ENCODE data around the gene FMC1.

Gene FMC1

DNA sequence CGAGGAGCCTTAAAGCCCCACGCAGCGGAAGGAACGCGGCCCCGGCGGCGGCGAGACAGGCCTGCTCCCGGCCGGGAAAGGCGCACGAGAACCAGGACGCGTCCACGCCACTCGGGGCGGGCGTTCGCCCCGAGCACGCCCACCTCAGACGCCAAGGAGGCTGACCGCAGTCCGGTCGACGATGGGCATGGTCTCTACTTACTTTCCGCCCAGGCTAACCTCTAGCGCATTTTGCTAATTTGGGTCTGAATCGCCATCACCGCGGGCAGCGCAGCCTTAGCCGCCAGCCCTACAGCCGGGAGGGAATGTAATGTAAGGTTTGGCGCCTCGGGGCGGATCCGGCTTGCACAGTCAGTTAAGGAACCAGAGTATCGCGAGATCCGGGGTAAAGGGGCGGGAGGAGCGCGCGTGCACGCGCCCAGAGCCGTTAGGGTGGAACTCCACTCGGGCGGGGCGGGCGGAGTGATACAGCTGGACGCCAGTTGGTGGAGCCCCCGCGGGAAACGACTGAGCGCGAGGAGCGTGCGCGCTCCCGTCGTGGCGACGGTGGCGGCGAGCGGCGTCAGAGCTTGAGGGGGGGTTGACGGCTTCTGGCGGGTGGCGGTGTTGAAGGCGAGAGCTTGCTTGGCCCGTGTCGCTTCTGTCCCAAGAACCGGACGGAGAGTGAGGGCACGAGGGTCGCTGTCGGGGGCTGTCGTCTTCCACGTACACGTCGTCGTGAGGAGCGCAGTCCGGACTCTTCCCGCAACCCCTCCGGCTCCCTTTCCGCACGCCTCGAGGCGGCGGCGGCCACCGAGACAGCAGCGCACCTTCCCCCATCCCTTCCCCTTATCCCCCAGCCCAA is 18.5 kb downstream of the FMC1 start, which contains the start of gene LUC7L2:
Gene LUC7L2, plus strand, starts transcription at position 529 of the 844 bp plus-strand sequence. CDS start 368 bp downstream, outside the sequence.
- Histone ChIP-seq H3K27ac (ENCODE audit: low read depth, low read length) (peak within 1 kb of the TSS; percentile 94), H3K36me3 (ENCODE audit: control insufficient read depth in 5 of 5, insufficient read depth in 5 of 5, low read length in 5 of 5) (peaks cover 0 to 3% (median 0%) of the 10 kb centered on the region in 5 donors), H3K27me3 (ENCODE audit: control insufficient read depth in 5 of 5, insufficient read depth in 4 of 5, low read length in 5 of 5) (no peaks in the 10 kb centered on the region), H3K9ac (ENCODE audit: low read length in 5 of 5) (peak within 1 kb of the TSS; percentile 84 to 99 (median 98)), H3K4me3 (ENCODE audit: low read depth in 1 of 5, low read length in 5 of 5) (peak within 1 kb of the TSS; percentile 94 to 99 (median 97)), H3K9me3 (ENCODE audit: control insufficient read depth in 5 of 5, low read length in 5 of 5) (no peaks in the 10 kb centered on the region), H3K4me1 (ENCODE audit: control insufficient read depth in 5 of 5, insufficient read depth in 5 of 5, low read length in 5 of 5) (peaks cover 0 to 50% (median 26%) of the 10 kb centered on the region in 5 donors)

DNA sequence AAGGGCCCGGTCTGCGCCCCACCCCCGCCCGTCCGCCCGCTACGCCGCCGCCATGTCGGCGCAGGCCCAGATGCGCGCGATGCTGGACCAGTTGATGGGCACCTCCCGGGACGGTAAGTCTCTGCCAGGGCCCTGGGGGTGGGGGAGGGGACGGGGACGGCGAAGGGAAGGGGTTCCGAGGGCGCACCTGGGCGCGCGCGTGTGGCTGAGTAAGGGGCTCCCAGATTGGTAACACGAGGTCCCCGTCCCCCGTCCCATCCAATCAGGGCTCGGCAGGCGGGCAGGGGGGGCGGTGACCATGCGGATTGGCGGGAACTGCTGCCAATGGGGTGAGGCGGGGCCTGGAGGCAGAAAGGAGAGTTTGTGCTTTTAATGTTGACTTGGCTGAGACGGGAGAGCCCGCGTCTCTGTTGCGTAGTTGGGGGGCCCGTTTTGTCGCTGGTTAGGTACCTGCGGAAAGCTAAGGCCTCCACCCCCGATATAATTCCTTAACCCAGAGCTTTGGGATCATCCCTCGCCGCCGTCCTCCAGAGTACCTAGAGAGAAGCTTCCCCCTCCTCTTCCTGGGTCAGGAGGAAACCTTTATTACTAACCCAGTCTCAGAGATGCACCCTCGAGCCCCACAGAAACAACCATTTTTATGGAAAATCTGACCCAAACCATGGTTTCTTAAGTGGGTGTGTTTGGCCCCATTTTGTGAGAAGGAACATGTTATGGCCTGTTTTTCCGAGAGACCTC is 19.2 kb downstream of the FMC1 start:
- H3K27ac ChIP-seq (ENCODE audit: low read depth, low read length) = peak overlapping the region; percentile 94
- peak overlapping the region; percentile 94 to 99 (median 97) for H3K4me3 ChIP-seq (ENCODE audit: low read depth in 1 of 5, low read length in 5 of 5)
- H3K4me1 ChIP-seq (ENCODE audit: control insufficient read depth in 5 of 5, insufficient read depth in 5 of 5, low read length in 5 of 5) = peaks cover 0 to 45% (median 26%) of the 10 kb centered on the region in 5 donors
- no peaks in the 10 kb centered on the region for H3K27me3 ChIP-seq (ENCODE audit: control insufficient read depth in 5 of 5, insufficient read depth in 4 of 5, low read length in 5 of 5)
- peak overlapping the region; percentile 77 to 99 (median 98) for H3K9ac ChIP-seq (ENCODE audit: low read length in 5 of 5)
- H3K36me3 ChIP-seq (ENCODE audit: control insufficient read depth in 5 of 5, insufficient read depth in 5 of 5, low read length in 5 of 5) = peaks cover 0 to 8% (median 1%) of the 10 kb centered on the region in 5 donors
- no peaks in the 10 kb centered on the region for H3K9me3 ChIP-seq (ENCODE audit: control insufficient read depth in 5 of 5, low read length in 5 of 5)

DNA sequence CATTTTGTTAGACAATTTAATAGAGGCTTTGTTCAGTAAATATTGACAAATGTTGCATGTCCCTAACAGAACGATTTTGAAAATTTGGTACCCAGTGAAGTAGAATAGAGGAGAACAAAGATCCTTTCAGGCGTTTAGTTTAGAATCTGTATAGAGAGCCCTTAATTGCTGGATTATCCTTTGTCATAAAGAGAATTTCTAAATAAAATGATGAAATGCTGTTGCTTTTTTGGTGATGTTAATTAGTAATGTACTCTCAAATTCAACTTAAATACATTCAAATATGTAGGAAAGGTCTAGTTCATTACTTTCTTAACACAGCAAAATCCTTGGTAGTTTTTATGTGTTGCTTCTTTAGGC is 19.8 kb downstream of the FMC1 start:
- Histone ChIP-seq H3K4me3 (ENCODE audit: low read depth in 1 of 5, low read length in 5 of 5) (peak overlapping the region; percentile 94 to 99 (median 97)), H3K9ac (ENCODE audit: low read length in 5 of 5) (peak overlapping the region; percentile 39 to 99 (median 97)), H3K27me3 (ENCODE audit: control insufficient read depth in 5 of 5, insufficient read depth in 4 of 5, low read length in 5 of 5) (no peaks in the 10 kb centered on the region), H3K27ac (ENCODE audit: low read depth, low read length) (peak overlapping the region; percentile 94), H3K9me3 (ENCODE audit: control insufficient read depth in 5 of 5, low read length in 5 of 5) (no peaks in the 10 kb centered on the region), H3K4me1 (ENCODE audit: control insufficient read depth in 5 of 5, insufficient read depth in 5 of 5, low read length in 5 of 5) (peaks cover 0 to 42% (median 26%) of the 10 kb centered on the region in 5 donors), H3K36me3 (ENCODE audit: control insufficient read depth in 5 of 5, insufficient read depth in 5 of 5, low read length in 5 of 5) (peaks cover 0 to 12% (median 4%) of the 10 kb centered on the region in 5 donors)

DNA sequence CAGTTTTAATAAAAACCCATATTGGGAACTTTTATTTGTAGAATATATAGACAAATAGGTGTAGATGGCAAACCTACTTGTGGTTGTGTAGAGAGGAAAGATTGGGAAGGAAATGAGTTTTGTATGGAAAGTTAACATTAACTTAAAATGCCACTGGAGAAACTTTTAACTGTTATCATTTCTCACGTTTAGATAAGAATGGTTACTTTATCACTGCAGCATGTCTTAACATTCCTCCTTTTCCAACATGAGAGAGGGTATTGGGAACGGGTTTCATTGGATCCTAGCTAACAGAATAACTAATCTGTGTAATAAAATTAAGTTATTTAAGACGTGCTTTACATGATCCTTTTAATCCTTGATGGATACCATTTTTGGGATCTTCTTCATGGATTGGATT is 20.4 kb downstream of the FMC1 start:
- Histone ChIP-seq H3K27ac (ENCODE audit: low read depth, low read length) (peak overlapping the region; percentile 94), H3K36me3 (ENCODE audit: control insufficient read depth in 5 of 5, insufficient read depth in 5 of 5, low read length in 5 of 5) (peaks cover 0 to 12% (median 6%) of the 10 kb centered on the region in 5 donors), H3K4me1 (ENCODE audit: control insufficient read depth in 5 of 5, insufficient read depth in 5 of 5, low read length in 5 of 5) (peaks cover 0 to 45% (median 26%) of the 10 kb centered on the region in 5 donors), H3K4me3 (ENCODE audit: low read depth in 1 of 5, low read length in 5 of 5) (peak overlapping the region in 3 of 5 donors; percentile 94 to 97 (median 97)), H3K9ac (ENCODE audit: low read length in 5 of 5) (peak overlapping the region in 3 of 5 donors; percentile 42 to 99 (median 97)), H3K27me3 (ENCODE audit: control insufficient read depth in 5 of 5, insufficient read depth in 4 of 5, low read length in 5 of 5) (no peaks in the 10 kb centered on the region), H3K9me3 (ENCODE audit: control insufficient read depth in 5 of 5, low read length in 5 of 5) (no peaks in the 10 kb centered on the region)

DNA sequence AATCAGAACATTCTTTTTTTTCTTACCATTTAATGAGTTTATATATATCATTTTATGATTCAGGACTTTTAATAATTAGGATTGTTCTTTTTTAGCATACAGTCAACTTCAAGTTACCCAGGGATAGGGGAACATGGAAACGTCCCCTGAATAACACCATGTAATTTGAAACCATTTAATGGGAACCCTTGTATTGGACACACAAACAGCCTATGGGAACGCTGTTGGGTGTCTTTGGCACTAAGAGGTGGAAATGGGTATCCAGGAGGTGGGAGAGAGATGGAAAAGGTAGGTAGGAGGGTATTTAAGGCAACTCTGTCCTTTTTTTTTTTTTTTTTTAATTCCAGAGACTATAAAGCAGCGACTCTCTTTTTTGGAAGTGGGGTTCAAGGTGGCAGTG is 21.2 kb downstream of the FMC1 start:
- peak overlapping the region in 1 of 5 donors; percentile 13 for H3K9ac ChIP-seq (ENCODE audit: low read length in 5 of 5)
- peaks cover 0 to 45% (median 26%) of the 10 kb centered on the region in 5 donors for H3K4me1 ChIP-seq (ENCODE audit: control insufficient read depth in 5 of 5, insufficient read depth in 5 of 5, low read length in 5 of 5)
- H3K4me3 ChIP-seq (ENCODE audit: low read depth in 1 of 5, low read length in 5 of 5) = no peak overlapping the region
- H3K36me3 ChIP-seq (ENCODE audit: control insufficient read depth in 5 of 5, insufficient read depth in 5 of 5, low read length in 5 of 5) = peaks cover 0 to 12% (median 6%) of the 10 kb centered on the region in 5 donors
- no peaks in the 10 kb centered on the region for H3K27me3 ChIP-seq (ENCODE audit: control insufficient read depth in 5 of 5, insufficient read depth in 4 of 5, low read length in 5 of 5)
- H3K9me3 ChIP-seq (ENCODE audit: control insufficient read depth in 5 of 5, low read length in 5 of 5) = no peaks in the 10 kb centered on the region
- no peak overlapping the region for H3K27ac ChIP-seq (ENCODE audit: low read depth, low read length)

DNA sequence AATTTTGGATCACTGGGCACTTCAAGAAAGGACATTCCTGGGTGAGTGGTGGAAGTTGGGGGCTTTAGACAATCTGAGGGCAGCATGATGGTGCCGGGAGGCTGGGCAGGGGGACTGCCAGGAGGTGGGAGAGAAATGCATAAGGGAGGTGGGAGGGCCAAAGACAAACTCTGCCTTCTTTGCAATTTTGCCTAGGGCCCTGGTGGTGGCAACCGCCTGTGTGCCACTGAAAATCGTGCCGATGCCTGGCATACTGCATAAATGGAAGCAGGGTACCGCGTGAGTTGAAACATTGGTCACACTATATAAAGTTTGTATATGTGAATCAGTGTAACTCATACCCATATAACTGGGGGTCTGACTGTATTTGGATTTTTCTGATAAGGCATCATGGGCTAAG is 21.8 kb downstream of the FMC1 start:
- H3K27ac ChIP-seq (ENCODE audit: low read depth, low read length) = no peak overlapping the region
- peaks cover 0 to 12% (median 6%) of the 10 kb centered on the region in 5 donors for H3K36me3 ChIP-seq (ENCODE audit: control insufficient read depth in 5 of 5, insufficient read depth in 5 of 5, low read length in 5 of 5)
- no peaks in the 10 kb centered on the region for H3K9me3 ChIP-seq (ENCODE audit: control insufficient read depth in 5 of 5, low read length in 5 of 5)
- H3K4me3 ChIP-seq (ENCODE audit: low read depth in 1 of 5, low read length in 5 of 5) = no peak overlapping the region
- H3K9ac ChIP-seq (ENCODE audit: low read length in 5 of 5) = peak overlapping the region in 1 of 5 donors; percentile 13
- no peaks in the 10 kb centered on the region for H3K27me3 ChIP-seq (ENCODE audit: control insufficient read depth in 5 of 5, insufficient read depth in 4 of 5, low read length in 5 of 5)
- peaks cover 0 to 44% (median 30%) of the 10 kb centered on the region in 5 donors for H3K4me1 ChIP-seq (ENCODE audit: control insufficient read depth in 5 of 5, insufficient read depth in 5 of 5, low read length in 5 of 5)

DNA sequence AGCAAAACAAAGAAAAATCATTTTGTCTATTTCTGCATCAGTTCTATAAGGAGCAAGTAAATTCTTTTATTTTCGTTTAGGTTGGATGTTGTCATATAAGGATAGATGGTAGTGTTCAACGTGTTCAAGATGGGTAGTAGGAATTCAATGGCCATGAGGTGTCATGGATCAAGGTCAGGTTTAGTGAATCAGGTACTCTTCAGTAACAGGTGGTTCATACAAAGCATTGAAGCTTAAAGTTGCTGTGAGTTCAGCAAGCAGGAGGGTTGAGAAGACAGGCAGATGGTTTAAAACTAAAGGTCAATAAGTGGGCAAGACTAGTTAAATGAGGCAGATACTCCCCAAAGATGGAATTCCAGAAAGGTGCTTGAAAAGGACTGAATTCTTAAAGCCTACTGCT is 24.2 kb downstream of the FMC1 start:
- Histone ChIP-seq H3K4me1 (ENCODE audit: control insufficient read depth in 5 of 5, insufficient read depth in 5 of 5, low read length in 5 of 5) (peaks cover 0 to 50% (median 33%) of the 10 kb centered on the region in 5 donors), H3K9ac (ENCODE audit: low read length in 5 of 5) (no peak overlapping the region)

DNA sequence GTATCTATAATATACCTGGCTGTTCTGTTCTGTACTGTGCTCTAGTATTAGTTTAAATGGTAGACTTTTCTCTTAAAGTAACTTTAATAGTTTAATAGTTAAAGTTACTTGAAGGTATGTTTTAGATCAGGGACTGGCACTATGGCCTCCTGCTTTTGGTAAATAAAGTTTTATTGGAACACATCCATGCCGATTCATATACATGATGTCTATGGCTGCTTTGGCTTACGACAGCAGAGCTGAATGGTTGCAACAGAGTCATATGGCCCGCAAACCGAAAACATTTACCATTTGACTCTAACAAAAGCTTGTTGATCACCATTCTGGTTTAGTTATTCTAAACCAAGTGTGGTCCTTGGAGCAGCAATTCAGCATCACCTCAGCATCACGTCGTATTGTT is 25.3 kb downstream of the FMC1 start:
- Histone ChIP-seq H3K9ac (ENCODE audit: low read length in 5 of 5) (no peak overlapping the region), H3K4me1 (ENCODE audit: control insufficient read depth in 5 of 5, insufficient read depth in 5 of 5, low read length in 5 of 5) (peaks cover 2 to 46% (median 30%) of the 10 kb centered on the region in 5 donors), H3K9me3 (ENCODE audit: control insufficient read depth in 5 of 5, low read length in 5 of 5) (no peaks in the 10 kb centered on the region), H3K27ac (ENCODE audit: low read depth, low read length) (no peak overlapping the region), H3K36me3 (ENCODE audit: control insufficient read depth in 5 of 5, insufficient read depth in 5 of 5, low read length in 5 of 5) (peaks cover 0 to 12% (median 6%) of the 10 kb centered on the region in 5 donors), H3K27me3 (ENCODE audit: control insufficient read depth in 5 of 5, insufficient read depth in 4 of 5, low read length in 5 of 5) (no peaks in the 10 kb centered on the region), H3K4me3 (ENCODE audit: low read depth in 1 of 5, low read length in 5 of 5) (no peak overlapping the region)

More for the DNA sequence above, 24.2 kb downstream of the FMC1 start:
- H3K27ac ChIP-seq (ENCODE audit: low read depth, low read length) = no peak overlapping the region
- no peaks in the 10 kb centered on the region for H3K27me3 ChIP-seq (ENCODE audit: control insufficient read depth in 5 of 5, insufficient read depth in 4 of 5, low read length in 5 of 5)
- peaks cover 0 to 12% (median 6%) of the 10 kb centered on the region in 5 donors for H3K36me3 ChIP-seq (ENCODE audit: control insufficient read depth in 5 of 5, insufficient read depth in 5 of 5, low read length in 5 of 5)
- no peaks in the 10 kb centered on the region for H3K9me3 ChIP-seq (ENCODE audit: control insufficient read depth in 5 of 5, low read length in 5 of 5)
- H3K4me3 ChIP-seq (ENCODE audit: low read depth in 1 of 5, low read length in 5 of 5) = no peak overlapping the region

DNA sequence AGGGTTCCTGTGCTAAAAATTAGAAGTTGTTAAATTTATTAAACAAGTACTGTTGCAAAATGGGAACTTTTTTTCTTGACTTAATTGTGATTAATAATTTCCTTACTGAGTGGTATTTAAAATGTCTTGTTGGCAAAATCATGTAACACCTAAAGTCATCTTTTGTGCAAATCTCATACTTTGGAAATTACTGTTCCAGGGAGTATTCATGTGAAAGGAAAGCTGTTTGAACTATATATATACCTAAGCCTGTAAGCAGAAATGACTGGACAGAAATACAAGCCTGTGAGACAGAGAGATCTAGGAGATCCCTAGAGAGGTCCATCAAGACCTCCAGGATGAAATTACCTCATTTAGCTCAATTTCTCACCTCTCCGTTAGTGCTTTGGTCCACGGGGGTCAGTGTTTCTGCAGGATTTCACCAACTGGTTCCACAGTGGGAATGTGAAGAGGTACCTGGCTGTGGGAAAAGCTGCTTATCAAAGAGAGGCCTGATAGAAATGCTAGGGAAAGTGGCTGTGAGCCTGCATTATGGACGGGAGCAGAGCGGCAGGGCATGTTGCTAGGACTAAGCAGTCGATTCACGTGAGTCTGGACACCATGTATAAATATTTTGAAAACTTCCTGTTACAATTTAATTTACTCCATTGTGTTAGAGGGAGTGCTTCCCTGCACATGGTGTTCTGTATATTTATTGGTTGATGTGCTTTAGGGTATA is 26.5 kb downstream of the FMC1 start:
- Histone ChIP-seq H3K9me3 (ENCODE audit: control insufficient read depth in 5 of 5, low read length in 5 of 5) (no peaks in the 10 kb centered on the region), H3K9ac (ENCODE audit: low read length in 5 of 5) (no peak overlapping the region), H3K27me3 (ENCODE audit: control insufficient read depth in 5 of 5, insufficient read depth in 4 of 5, low read length in 5 of 5) (no peaks in the 10 kb centered on the region), H3K4me3 (ENCODE audit: low read depth in 1 of 5, low read length in 5 of 5) (no peak overlapping the region), H3K4me1 (ENCODE audit: control insufficient read depth in 5 of 5, insufficient read depth in 5 of 5, low read length in 5 of 5) (peaks cover 2 to 35% (median 21%) of the 10 kb centered on the region in 5 donors), H3K27ac (ENCODE audit: low read depth, low read length) (no peak overlapping the region), H3K36me3 (ENCODE audit: control insufficient read depth in 5 of 5, insufficient read depth in 5 of 5, low read length in 5 of 5) (peaks cover 0 to 12% (median 6%) of the 10 kb centered on the region in 5 donors)

Data from subcutaneous abdominal adipose tissue (tissue), 5 donors.